Astrocyte of the hippocampus (primary cell): ENCODE data around the gene DOCK8.
A peak's percentile ranks its signal among the peaks of the same experiment; 100 is the strongest.

Experiments
- DNase-seq: peaks from one replicate; pipeline ENCODE4 v3.0.0; 2011; ENCODE audit warnings: low read depth, low spot score

The DOCK8 gene

DNA sequence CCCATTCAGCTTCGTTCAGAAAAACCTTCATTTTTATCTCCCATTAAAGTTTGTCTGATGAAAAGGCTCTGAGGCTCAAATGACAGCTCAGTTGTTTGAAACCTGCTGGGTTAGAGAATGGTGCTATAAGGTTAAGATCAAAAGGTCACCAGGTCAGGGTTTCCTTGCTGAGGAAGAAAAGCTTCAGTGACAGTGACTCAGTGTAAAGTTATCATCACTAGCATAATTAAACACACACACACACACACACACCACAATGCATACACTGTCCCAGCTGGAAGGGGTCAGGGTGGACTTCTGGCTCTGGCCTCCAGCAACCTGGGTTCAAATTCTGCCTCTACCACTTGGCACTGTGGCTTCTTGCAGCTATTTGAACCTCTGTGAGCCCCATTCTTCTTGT, 281.1 kb downstream of the DOCK8 start:
- no peak for DNase-seq

DNA sequence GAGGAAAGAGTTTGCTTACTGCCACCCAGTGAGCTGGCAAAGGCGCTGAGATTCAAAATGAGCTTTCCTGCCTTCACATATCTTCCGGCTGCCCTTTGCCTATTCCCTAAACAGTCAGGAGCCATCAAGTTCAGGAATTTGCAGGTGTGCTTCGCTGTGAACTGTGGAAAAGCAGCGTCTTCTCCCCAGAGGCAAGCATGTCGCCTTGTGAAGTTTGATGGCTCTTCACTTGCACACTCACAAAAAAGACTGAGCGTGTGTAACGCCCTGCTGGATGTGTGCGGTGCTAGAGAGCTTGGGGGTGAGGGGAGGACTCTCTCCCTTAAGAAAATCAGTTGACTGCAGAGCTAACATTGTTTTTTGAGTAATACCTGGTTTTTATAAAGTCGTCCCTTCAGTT, 288.7 kb downstream of the DOCK8 start:
- no peak for DNase-seq

DNA sequence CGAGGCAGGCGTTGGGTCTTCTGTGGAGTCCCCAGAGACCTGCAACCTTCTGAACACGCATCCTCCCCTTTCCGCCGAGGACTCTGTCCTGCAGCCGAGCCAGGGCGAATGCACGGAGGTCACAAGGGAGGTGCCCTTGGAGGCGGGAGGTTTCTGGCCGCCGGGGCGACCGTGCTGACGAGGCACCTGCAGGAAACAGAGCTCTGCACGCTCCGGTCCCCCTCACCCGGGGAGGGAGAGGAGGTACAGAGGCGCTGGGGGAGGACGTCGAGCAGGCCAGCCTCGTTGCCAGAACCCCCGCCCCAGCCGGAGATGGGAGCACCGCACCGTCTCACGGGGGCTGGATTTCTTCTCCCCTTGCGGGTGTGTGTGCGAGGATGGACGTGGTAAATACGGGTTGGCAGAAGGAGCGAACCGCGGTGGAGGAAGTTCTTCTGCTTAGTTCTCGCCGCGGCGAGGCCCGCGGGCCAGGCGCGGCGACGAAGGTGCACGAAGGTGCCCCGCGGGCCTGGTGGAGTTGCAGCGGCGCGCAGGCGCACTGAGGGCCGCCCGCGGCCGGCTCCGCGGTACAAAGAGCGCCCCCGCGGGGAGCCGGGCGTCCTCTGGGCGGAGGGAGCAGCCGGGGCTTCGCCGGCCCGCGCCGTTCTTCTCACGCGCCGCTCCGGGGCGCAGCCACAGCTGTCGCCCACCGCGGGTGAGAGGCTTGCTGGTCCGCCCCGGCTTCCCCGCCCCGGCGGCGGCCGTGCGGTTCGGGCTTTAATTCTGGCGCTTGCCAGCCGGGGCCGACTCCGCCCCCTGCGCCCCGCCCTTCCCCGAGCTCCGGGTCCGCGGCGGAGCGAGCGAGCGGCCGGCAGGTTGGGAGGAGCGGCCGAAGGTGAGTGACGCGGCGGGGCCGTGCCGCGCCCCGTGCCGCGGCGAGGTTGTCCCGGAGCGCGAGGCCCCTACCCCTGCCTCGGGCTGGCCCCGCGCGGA, 289.5 kb downstream of the DOCK8 start, which contains the start of gene KANK1:
Gene KANK1 (plus strand): TSS at position 815 of the 972 bp plus-strand sequence.
- DNase-seq, result peak; percentile 88

DNA sequence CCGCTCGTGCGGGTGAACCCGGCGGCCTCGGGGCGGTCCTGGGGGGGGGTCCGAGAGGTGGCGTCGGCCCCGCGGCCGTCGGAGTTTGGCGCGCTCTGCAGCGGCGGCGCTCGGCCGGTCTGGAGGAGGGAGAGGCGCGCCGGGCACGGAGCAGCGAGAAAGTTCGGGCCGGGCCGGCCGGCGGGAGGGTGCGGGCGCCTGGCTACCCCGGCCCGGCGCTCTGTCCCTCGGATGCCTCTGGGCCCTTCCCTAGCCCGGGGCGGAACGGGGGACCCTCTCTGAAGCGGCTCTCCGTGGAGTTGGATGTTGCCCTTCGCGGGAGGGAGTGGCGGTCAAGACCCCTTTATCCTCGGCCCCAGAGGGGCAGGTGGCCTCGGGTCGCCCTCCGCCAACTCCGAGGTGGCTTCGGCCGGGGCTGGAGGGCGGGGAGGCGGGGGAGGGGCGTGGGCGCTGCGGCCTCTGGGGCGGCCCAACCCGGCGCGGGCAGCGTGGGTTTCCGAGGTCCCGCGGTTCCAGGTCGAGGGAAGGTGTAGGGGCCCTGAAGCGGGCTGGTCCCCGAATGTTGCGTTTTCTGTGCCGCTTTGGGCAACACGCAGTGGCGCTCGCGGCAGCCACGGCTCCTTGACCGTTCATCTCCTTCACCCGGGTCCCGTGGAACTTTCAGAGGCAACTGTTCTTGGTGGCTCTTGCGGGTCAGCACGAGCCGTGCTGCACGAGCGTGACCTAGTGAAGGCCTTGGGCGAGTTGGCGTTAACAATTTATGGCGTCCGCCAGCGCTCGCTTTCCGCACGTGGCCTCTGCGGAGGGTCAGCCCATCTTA, 290.5 kb downstream of the DOCK8 start:
- peak; percentile 60 for DNase-seq

DNA sequence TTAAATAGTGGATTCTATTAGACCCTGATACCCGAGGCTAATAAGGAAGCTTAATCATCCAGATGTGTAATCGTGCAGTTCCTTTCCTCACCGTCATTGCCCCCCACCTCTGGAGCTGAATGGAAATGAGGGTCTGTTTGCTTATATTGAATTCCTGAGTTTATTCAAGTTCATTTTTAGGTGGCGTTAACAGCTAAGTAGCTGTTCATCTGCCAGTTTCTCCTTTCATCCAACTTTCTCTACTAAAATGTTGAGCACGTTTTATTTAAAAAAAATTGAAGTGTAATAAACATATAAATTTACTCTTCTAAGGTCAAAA, 291.0 kb downstream of the DOCK8 start:
- DNase-seq, result no peak

DNA sequence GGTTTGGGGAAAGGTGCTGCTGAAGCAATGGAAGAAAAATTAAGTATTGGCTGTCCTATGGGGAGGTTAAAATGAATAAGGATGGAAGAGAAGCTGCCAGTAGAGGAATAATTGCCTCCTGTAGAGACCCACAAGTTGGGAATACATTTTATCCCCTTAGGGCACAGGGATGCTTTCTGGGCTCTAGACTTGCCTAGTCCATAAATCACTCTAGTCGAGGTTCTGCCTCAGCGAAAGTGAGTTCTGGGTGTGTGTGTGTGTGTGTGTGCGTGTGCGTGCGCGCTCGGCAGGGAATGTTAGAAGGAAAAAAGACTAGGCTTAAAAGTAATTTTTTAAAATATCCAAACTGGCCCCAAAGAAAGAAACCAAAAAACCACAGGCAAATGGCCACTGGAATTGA, 291.6 kb downstream of the DOCK8 start:
- no peak for DNase-seq

DNA sequence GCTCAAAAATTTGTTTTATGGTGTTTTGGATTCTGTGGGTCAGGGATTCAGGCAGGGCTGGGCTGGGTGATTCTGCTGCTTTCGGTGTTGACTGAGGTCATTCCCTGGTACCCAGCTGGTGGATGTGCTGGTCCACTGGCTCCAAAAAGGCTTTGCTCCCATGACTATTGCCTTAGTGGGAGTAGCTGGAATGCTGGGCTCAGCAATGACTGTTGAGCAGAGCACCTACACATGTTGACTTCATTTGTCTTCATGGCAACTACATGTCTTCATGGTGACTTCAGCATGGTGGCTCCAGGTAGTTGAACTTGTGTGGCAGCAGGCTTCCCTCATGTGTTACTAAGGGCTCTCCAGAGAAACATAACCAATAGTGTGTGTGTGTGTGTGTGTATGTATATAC, 297.2 kb downstream of the DOCK8 start:
- DNase-seq, result no peak

DNA sequence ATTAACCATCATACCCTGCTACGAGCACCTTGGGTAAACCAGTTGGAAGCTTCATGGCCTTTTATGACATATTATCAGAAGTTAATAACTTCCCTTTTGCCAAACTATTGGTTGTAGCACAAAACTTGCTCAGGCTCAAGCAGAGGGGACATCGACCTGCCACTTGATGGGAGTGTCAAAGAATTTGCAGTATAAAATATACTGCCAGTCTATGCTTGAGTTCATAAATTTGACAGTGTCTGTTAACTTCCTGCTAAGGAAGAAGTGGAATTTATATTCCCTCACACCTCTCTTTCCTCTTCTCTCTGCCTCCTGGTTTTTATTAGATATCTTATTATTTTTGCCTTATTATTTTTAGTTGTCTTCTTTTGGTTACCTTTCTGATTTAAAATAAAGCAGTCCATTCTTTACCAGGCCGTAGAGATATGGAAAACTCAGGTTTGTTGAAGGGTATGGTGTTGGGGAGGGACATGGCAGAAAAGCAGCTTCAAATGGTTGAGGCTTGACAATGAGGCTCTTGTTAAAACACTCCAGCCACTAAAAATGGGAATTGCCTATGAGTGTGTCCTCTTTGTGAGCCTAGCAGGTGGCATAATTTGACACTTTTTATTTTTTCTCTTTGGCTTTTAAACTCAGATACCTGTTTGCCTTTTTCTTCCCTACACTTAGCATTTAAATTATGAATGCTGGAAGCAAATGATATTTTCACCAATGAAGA, 298.0 kb downstream of the DOCK8 start:
- DNase-seq, result no peak
